Esophagus squamous epithelium (tissue), 5 donors: ENCODE results near the gene DLK1. TPM values are rescaled to one million over a fixed set of nuclear protein-coding genes. Genes with fewer than 3 reads are reported as not detected.

Source experiments
- DNase-seq: peaks from one replicate; lab custom pipeline; 2025; lab: John Stamatoyannopoulos, UW
- H3K27ac ChIP-seq, 4 donors: fragments of 200-600 bp; sonication (generic); one replicate each; pipeline ENCODE4 v1.5.1; 2016 to 2019; ENCODE audit warnings: mild to moderate bottlenecking in 1 of 4
- H3K27me3 ChIP-seq, 4 donors: fragments of 200-600 bp; sonication (generic); 1 replicate in 3 of 4; 2 replicates in 1 of 4; pipeline versions ENCODE4 v1.5.1 to v1.6.0; 2017 to 2021; ENCODE audit warnings: antibody characterized with exemption in 1 of 4
- H3K36me3 ChIP-seq, 3 donors: fragments of 200-600 bp; sonication (generic); one replicate each; pipeline ENCODE4 v1.5.1; 2016 to 2019
- H3K4me1 ChIP-seq, 3 donors: fragments of 200-600 bp; sonication (generic); one replicate each; pipeline ENCODE4 v1.5.1; 2017 to 2019
- H3K4me3 ChIP-seq, 4 donors: fragments of 200-600 bp; sonication (generic); 1 replicate in 3 of 4; 2 replicates in 1 of 4; pipeline ENCODE4 v1.5.1; 2016 to 2019; ENCODE audit warnings: mild to moderate bottlenecking in 2 of 4, moderate library complexity in 1 of 4
- H3K9me3 ChIP-seq, 3 donors: fragments of 200-600 bp; sonication (generic); one replicate each; pipeline ENCODE4 v1.5.1; 2016 to 2019
- CTCF ChIP-seq, 6 experiments: fragments of 450-650 bp in 4 of 6; fragments of 200-600 bp in 2 of 6; sonication (generic) in 2 of 6; IDR thresholded peaks; one replicate each; pipeline ENCODE4 v1.5.1; 2016 to 2019; ENCODE audit warnings: antibody characterized with exemption in 6 of 6, mild to moderate bottlenecking in 4 of 6, moderate library complexity in 4 of 6
- POLR2A ChIP-seq, 4 donors: fragments of 450-650 bp; IDR thresholded peaks; one replicate each; pipeline ENCODE4 v1.6.1; 2017; ENCODE audit warnings: antibody characterized with exemption in 4 of 4, mild to moderate bottlenecking in 4 of 4, moderate library complexity in 3 of 4
- WGBS, 2 donors: methylation state at CpG; one replicate each; pipeline ENCODE4 v1.1.5; 2018; 5-methylcytosine and 5-hydroxymethylcytosine counted together
- intact Hi-C: fragments of 100-400 bp; cut with DNase I; formaldehyde crosslinking; loops from one replicate; pipeline ENCODE4 v1.15.0; 2022
- total RNA-seq, 4 donors: library from RNA; depleted of rRNA; stranded (reverse); fragments of >200 nt; gene quantifications; one replicate each; pipeline ENCODE4 v1.1.0, GENCODE V29; 2016
- donor health status: DM: yes; HTN: yes; CAD: no.

DLK1 gene
- total RNA-seq, 4 donors from 2014 or later = not detected

- H3K4me1 ChIP-seq = peaks cover 6 to 24% (median 14%) of the 10 kb centered on the region in 3 donors
- H3K4me3 ChIP-seq = no peak overlapping the region
- no peak overlapping the region for H3K27ac ChIP-seq
- peaks cover 0 to 56% (median 0%) of the 10 kb centered on the region in 4 donors for H3K27me3 ChIP-seq
- intact Hi-C loops = no loop called here
- no peak for DNase-seq
- no peaks in the 10 kb centered on the region for H3K36me3 ChIP-seq
- TF ChIP-seq POLR2A (IDR thresholded peaks at IDR 0.05) = no peak
- TF ChIP-seq CTCF (IDR thresholded peaks at IDR 0.05) = no peak
- WGBS, 2 donors = 75 to 85% methylated on average over 2 of the region's 2 CpGs
- H3K9me3 ChIP-seq = no peaks in the 10 kb centered on the region
Observed at GRCh38 chr14:100715803-100716202, 10.9 kb upstream of the DLK1 start.

- H3K27me3 ChIP-seq = peaks cover 0 to 68% (median 0%) of the 10 kb centered on the region in 4 donors
- no peak for DNase-seq
- TF ChIP-seq POLR2A (IDR thresholded peaks at IDR 0.05) (no peak), CTCF (IDR thresholded peaks at IDR 0.05) (no peak)
- 55 to 81% methylated on average over 6 to 7 of the region's 12 CpGs for whole genome bisulfite sequencing, 2 donors
- no peaks in the 10 kb centered on the region for H3K9me3 ChIP-seq
- peaks cover 2 to 15% (median 8%) of the 10 kb centered on the region in 3 donors for H3K4me1 ChIP-seq
- H3K27ac ChIP-seq = no peak overlapping the region
- H3K4me3 ChIP-seq = no peak overlapping the region
- no peaks in the 10 kb centered on the region for H3K36me3 ChIP-seq
- intact Hi-C loops = no loop called here
Observed at GRCh38 chr14:100717386-100717785, 9.3 kb upstream of the DLK1 start.

GRCh38 chr14:100719976-100720520, 6.6 kb upstream of the DLK1 start:
- Histone ChIP-seq H3K4me3 (no peak overlapping the region), H3K4me1 (no peaks in the 10 kb centered on the region), H3K9me3 (no peaks in the 10 kb centered on the region), H3K36me3 (no peaks in the 10 kb centered on the region), H3K27ac (no peak overlapping the region), H3K27me3 (peaks cover 0 to 85% (median 0%) of the 10 kb centered on the region in 4 donors)
- DNase-seq = no peak
- intact Hi-C loops = no loop called here
- 65 to 66% methylated on average over 11 to 13 of the region's 13 CpGs for WGBS, 2 donors
- TF ChIP-seq POLR2A (IDR thresholded peaks at IDR 0.05) (no peak), CTCF (IDR thresholded peaks at IDR 0.05) (no peak)

- Histone ChIP-seq H3K4me1 (peaks cover 0 to under 1% (median 0%) of the 10 kb centered on the region in 3 donors), H3K27me3 (peaks cover 0 to 95% (median 0%) of the 10 kb centered on the region in 4 donors), H3K36me3 (no peaks in the 10 kb centered on the region), H3K4me3 (no peak overlapping the region), H3K27ac (no peak overlapping the region), H3K9me3 (no peaks in the 10 kb centered on the region)
- TF ChIP-seq POLR2A (IDR thresholded peaks at IDR 0.05) (no peak), CTCF (IDR thresholded peaks at IDR 0.05) (no peak)
- WGBS, 2 donors = 52 to 75% methylated on average over 5 of the region's 5 CpGs
- no peak for DNase-seq
- intact Hi-C loops = no loop called here
Observed at GRCh38 chr14:100721568-100721967, 5.1 kb upstream of the DLK1 start.

- WGBS, 2 donors = 85% methylated on average over 4 of the region's 5 CpGs; no CpG with 5 or more reads in 1 of the 2 donors
- H3K27me3 ChIP-seq = peaks cover 0 to 96% (median 2%) of the 10 kb centered on the region in 4 donors
- DNase-seq = no peak
Observed at GRCh38 chr14:100722367-100722766, 4.3 kb upstream of the DLK1 start.

More at GRCh38 chr14:100722367-100722766, 4.3 kb upstream of the DLK1 start:
- Histone ChIP-seq H3K27ac (no peak overlapping the region), H3K4me1 (peaks cover 0 to 5% (median 4%) of the 10 kb centered on the region in 3 donors), H3K4me3 (no peak overlapping the region), H3K36me3 (no peaks in the 10 kb centered on the region), H3K9me3 (no peaks in the 10 kb centered on the region)
- TF ChIP-seq CTCF (IDR thresholded peaks at IDR 0.05) = no peak
- intact Hi-C loops = no loop called here
